Measurements from ENCODE around the gene OR1F1.
"Not testable (repeated sequence)": the region's sequence is repeated elsewhere in the genome, so short reads cannot be mapped to it uniquely, and the experiment has no call there.

Gene OR1F1

GRCh38 chr16:3197694-3198333 lies 9.8 kb downstream of the OR1F1 start:
- DNase-seq (ENCODE audit: low read depth in 2 of 2, low spot score in 1 of 2) = not testable (repeated sequence)

- no peak for DNase-seq (ENCODE audit: low read depth in 2 of 2, low spot score in 1 of 2)
Observed at GRCh38 chr16:3198334-3199072, 10.5 kb downstream of the OR1F1 start.

- DNase-seq (ENCODE audit: low read depth in 2 of 2, low spot score in 1 of 2) = no peak
Observed at GRCh38 chr16:3202903-3203539, 15.0 kb downstream of the OR1F1 start.

- not testable (repeated sequence) for DNase-seq (ENCODE audit: low read depth in 2 of 2, low spot score in 1 of 2)
Observed at GRCh38 chr16:3205939-3206338, 17.9 kb downstream of the OR1F1 start.

GRCh38 chr16:3207086-3207953 lies 19.3 kb downstream of the OR1F1 start:
- no peak for DNase-seq (ENCODE audit: low read depth in 2 of 2, low spot score in 1 of 2)

- no peak for DNase-seq (ENCODE audit: low read depth in 2 of 2, low spot score in 1 of 2)
Observed at GRCh38 chr16:3212006-3212405, 24.0 kb downstream of the OR1F1 start.

- DNase-seq (ENCODE audit: low read depth in 2 of 2, low spot score in 1 of 2) = no peak
Observed at GRCh38 chr16:3212567-3212966, 24.6 kb downstream of the OR1F1 start.

- no peak for DNase-seq (ENCODE audit: low read depth in 2 of 2, low spot score in 1 of 2)
Observed at GRCh38 chr16:3214904-3215600, 27.0 kb downstream of the OR1F1 start.

GRCh38 chr16:3215601-3216262 lies 27.7 kb downstream of the OR1F1 start:
- DNase-seq (ENCODE audit: low read depth in 2 of 2, low spot score in 1 of 2) = no peak

GRCh38 chr16:3216263-3216640 lies 28.2 kb downstream of the OR1F1 start:
- DNase-seq (ENCODE audit: low read depth in 2 of 2, low spot score in 1 of 2) = no peak

GRCh38 chr16:3220839-3221238 lies 32.8 kb downstream of the OR1F1 start:
- no peak for DNase-seq (ENCODE audit: low read depth in 2 of 2, low spot score in 1 of 2)

GRCh38 chr16:3223913-3224515 lies 36.0 kb downstream of the OR1F1 start:
- DNase-seq (ENCODE audit: low read depth in 2 of 2, low spot score in 1 of 2) = no peak

GRCh38 chr16:3234543-3234856 lies 46.5 kb downstream of the OR1F1 start:
- DNase-seq (ENCODE audit: low read depth in 2 of 2, low spot score in 1 of 2) = no peak

- DNase-seq (ENCODE audit: low read depth in 2 of 2, low spot score in 1 of 2) = peak; percentile 81 to 84
Observed at GRCh38 chr16:3234857-3235561, 47.0 kb downstream of the OR1F1 start, which contains the start of gene ZNF200. Gene ZNF200 (minus strand): TSS chr16:3235158. CDS start chr16:3233755, 1,403 bp downstream.

GRCh38 chr16:3235856-3236669 lies 48.1 kb downstream of the OR1F1 start:
- peak; percentile 2 to 12 for DNase-seq (ENCODE audit: low read depth in 2 of 2, low spot score in 1 of 2)

- DNase-seq (ENCODE audit: low read depth in 2 of 2, low spot score in 1 of 2) = no peak
Observed at GRCh38 chr16:3241761-3242160, 53.8 kb downstream of the OR1F1 start.

GRCh38 chr16:3242709-3243108 lies 54.7 kb downstream of the OR1F1 start:
- no peak for DNase-seq (ENCODE audit: low read depth in 2 of 2, low spot score in 1 of 2)

GRCh38 chr16:3243882-3244281 lies 55.9 kb downstream of the OR1F1 start:
- DNase-seq (ENCODE audit: low read depth in 2 of 2, low spot score in 1 of 2) = no peak
